Uterus (tissue), 2 donors: ENCODE results near the gene GCNT3.

Experiments used
- CTCF ChIP-seq, 4 experiments: fragments of 200-600 bp in 2 of 4; fragments of 450-650 bp in 2 of 4; sonication (generic) in 2 of 4; IDR thresholded peaks; one replicate each; pipeline ENCODE4 v1.5.1; 2016 to 2019; ENCODE audit warnings: antibody characterized with exemption in 4 of 4, mild to moderate bottlenecking in 2 of 4, moderate library complexity in 1 of 4
- POLR2A ChIP-seq, 2 donors: fragments of 450-650 bp; IDR thresholded peaks; one replicate each; pipeline ENCODE4 v1.6.1; 2016; ENCODE audit warnings: antibody characterized with exemption in 2 of 2, mild to moderate bottlenecking in 1 of 2, moderate library complexity in 1 of 2

- TF ChIP-seq CTCF (IDR thresholded peaks at IDR 0.05), result no peak
- no peak for TF ChIP-seq POLR2A (IDR thresholded peaks at IDR 0.05)
Measured at GRCh38 chr15:59646277-59646676, 34.7 kb downstream of the GCNT3 start.
